T-helper 17 cell (primary cell): Measurements from ENCODE around the gene PLEKHA4. TPM values are rescaled to one million over a fixed set of nuclear protein-coding genes. Genes with fewer than 3 reads are reported as not detected.
"Not testable (repeated sequence)": the region's sequence is repeated elsewhere in the genome, so short reads cannot be mapped to it uniquely, and the experiment has no call there.

Source experiments
- ATAC-seq: fragments of 150-1000 bp; cut with Tn5 transposase; 2 replicates; pipeline ENCODE4 v1.10.0; 2021; ENCODE audit warnings: mild to moderate bottlenecking, moderate library complexity
- DNase-seq, 3 donors: peaks; one replicate each; pipeline versions ENCODE4 v3.0.0 to v3.0.0-alpha.2; 2020 to 2021
- H3K9me3 ChIP-seq: one replicate; pipeline ENCODE4 v1.7.0; 2013; ENCODE audit warnings: low read length, mild to moderate bottlenecking; ENCODE audit not compliant: control insufficient read depth, poor library complexity, severe bottlenecking
- H3K27ac Mint-ChIP-seq: one replicate; pipeline ENCODE4 v1.8.0; 2022; ENCODE audit warnings: mild to moderate bottlenecking, moderate library complexity, mixed read lengths
- H3K27me3 Mint-ChIP-seq: one replicate; pipeline ENCODE4 v1.8.0; 2022; ENCODE audit warnings: mixed read lengths
- H3K36me3 Mint-ChIP-seq: one replicate; pipeline ENCODE4 v1.8.0; 2022; ENCODE audit warnings: low read depth, mixed read lengths
- H3K4me1 Mint-ChIP-seq: one replicate; pipeline ENCODE4 v1.8.0; 2022; ENCODE audit warnings: mild to moderate bottlenecking, mixed read lengths
- H3K4me3 Mint-ChIP-seq: one replicate; pipeline ENCODE4 v1.8.0; 2022; ENCODE audit warnings: mild to moderate bottlenecking, moderate library complexity, mixed read lengths
- total RNA-seq, 4 donors: library from RNA in 2 of 4; stranded (reverse) in 2 of 4; gene quantifications; one replicate each; pipeline ENCODE4 v1.2.3 and lab custom pipeline; 2022 to 2026

PLEKHA4 gene
- total RNA-seq, 2 donors from 2014 or later = 0.42 to 3.0 TPM

GRCh38 chr19:48787331-48787730 is 81.1 kb downstream of the PLEKHA4 start:
- DNase-seq, H3K4me3 Mint-ChIP-seq, H3K36me3 Mint-ChIP-seq, ATAC-seq, H3K27ac Mint-ChIP-seq, H3K4me1 Mint-ChIP-seq, H3K9me3 ChIP-seq, H3K27me3 Mint-ChIP-seq: not testable (repeated sequence)

Other genes with a start within 250 kb of the PLEKHA4 start
- 1,000 to 10,000 TPM; 2,478 to 2,506 TPM for gene RPL18, start 249.4 kb downstream of the PLEKHA4 start, total RNA-seq
- gene SPHK2, start 249.1 kb downstream of the PLEKHA4 start, total RNA-seq = 10 to 100 TPM; 11.9 to 12.6 TPM
- 10 to 100 TPM; 29.7 to 38.2 TPM for gene DBP, start 231.2 kb downstream of the PLEKHA4 start, total RNA-seq
- 1 to 10 TPM; 7.4 to 9.6 TPM for gene CA11, start 222.4 kb downstream of the PLEKHA4 start, total RNA-seq
- gene NTN5, start 195.6 kb downstream of the PLEKHA4 start, total RNA-seq = 1 to 10 TPM; 2.8 to 3.4 TPM
- gene FUT2, start 172.6 kb downstream of the PLEKHA4 start, total RNA-seq = not detected
- under 1 TPM; 0.42 to 0.60 TPM for gene MAMSTR, start 148.9 kb downstream of the PLEKHA4 start, total RNA-seq
- under 1 TPM; 0.10 to 0.12 TPM for gene RASIP1, start 128.0 kb downstream of the PLEKHA4 start, total RNA-seq
- gene IZUMO1, start 121.7 kb downstream of the PLEKHA4 start, total RNA-seq = not detected
- gene FUT1, start 116.0 kb downstream of the PLEKHA4 start, total RNA-seq = under 1 TPM; 0.07 to 0.16 TPM
- gene FGF21, start 113.1 kb downstream of the PLEKHA4 start, total RNA-seq = not detected
- gene BCAT2, start 57.6 kb downstream of the PLEKHA4 start, total RNA-seq = 10 to 100 TPM; 14.0 to 14.6 TPM
- gene HSD17B14, start 32.1 kb downstream of the PLEKHA4 start, total RNA-seq = under 1 TPM in 1 of 2 donors, not detected in 1; 0.44 TPM
- 1,000 to 10,000 TPM in 1 of 2 donors, 100 to 1,000 TPM in 1; 954 to 1,165 TPM for gene PPP1R15A, start 3.8 kb upstream of the PLEKHA4 start, total RNA-seq
- not detected for gene TULP2, start 30.1 kb upstream of the PLEKHA4 start, total RNA-seq
- 100 to 1,000 TPM; 118 to 135 TPM for gene NUCB1, start 31.7 kb upstream of the PLEKHA4 start, total RNA-seq
- gene DHDH, start 65.1 kb upstream of the PLEKHA4 start, total RNA-seq = under 1 TPM; 0.50 to 0.86 TPM
- gene BAX, start 86.3 kb upstream of the PLEKHA4 start, total RNA-seq = 100 to 1,000 TPM in 1 of 2 donors, 10 to 100 TPM in 1; 89.2 to 104 TPM
- 100 to 1,000 TPM; 612 to 898 TPM for gene FTL, start 96.7 kb upstream of the PLEKHA4 start, total RNA-seq
- 10 to 100 TPM; 21.6 to 24.2 TPM for gene GYS1, start 124.7 kb upstream of the PLEKHA4 start, total RNA-seq
- gene RUVBL2, start 125.3 kb upstream of the PLEKHA4 start, total RNA-seq = 10 to 100 TPM; 20.2 to 25.5 TPM
- gene LHB, start 148.5 kb upstream of the PLEKHA4 start, total RNA-seq = not detected
- not detected for gene CGB3, start 155.7 kb upstream of the PLEKHA4 start, total RNA-seq
- not detected for gene CGB2, start 163.3 kb upstream of the PLEKHA4 start, total RNA-seq
- not detected for gene CGB1, start 168.3 kb upstream of the PLEKHA4 start, total RNA-seq
- not detected for gene CGB5, start 175.2 kb upstream of the PLEKHA4 start, total RNA-seq
- gene CGB8, start 180.5 kb upstream of the PLEKHA4 start, total RNA-seq = not detected
- not detected for gene CGB7, start 189.1 kb upstream of the PLEKHA4 start, total RNA-seq
- gene NTF4, start 196.2 kb upstream of the PLEKHA4 start, total RNA-seq = not detected
- not detected for gene KCNA7, start 204.1 kb upstream of the PLEKHA4 start, total RNA-seq
- 100 to 1,000 TPM; 352 to 394 TPM for gene SNRNP70, start 216.8 kb upstream of the PLEKHA4 start, total RNA-seq
- 1 to 10 TPM; 4.7 to 5.2 TPM for gene LIN7B, start 245.8 kb upstream of the PLEKHA4 start, total RNA-seq